ENCODE data around the gene ASIC2. TPM values are rescaled to one million over a fixed set of nuclear protein-coding genes. Genes with fewer than 3 reads are reported as not detected.

Gene ASIC2
- total and polyA plus RNA-seq, 9 of the 15 experiments (the other 6 are each of a cell fraction or from before 2014, with no cell fraction given), result not detected

DNA sequence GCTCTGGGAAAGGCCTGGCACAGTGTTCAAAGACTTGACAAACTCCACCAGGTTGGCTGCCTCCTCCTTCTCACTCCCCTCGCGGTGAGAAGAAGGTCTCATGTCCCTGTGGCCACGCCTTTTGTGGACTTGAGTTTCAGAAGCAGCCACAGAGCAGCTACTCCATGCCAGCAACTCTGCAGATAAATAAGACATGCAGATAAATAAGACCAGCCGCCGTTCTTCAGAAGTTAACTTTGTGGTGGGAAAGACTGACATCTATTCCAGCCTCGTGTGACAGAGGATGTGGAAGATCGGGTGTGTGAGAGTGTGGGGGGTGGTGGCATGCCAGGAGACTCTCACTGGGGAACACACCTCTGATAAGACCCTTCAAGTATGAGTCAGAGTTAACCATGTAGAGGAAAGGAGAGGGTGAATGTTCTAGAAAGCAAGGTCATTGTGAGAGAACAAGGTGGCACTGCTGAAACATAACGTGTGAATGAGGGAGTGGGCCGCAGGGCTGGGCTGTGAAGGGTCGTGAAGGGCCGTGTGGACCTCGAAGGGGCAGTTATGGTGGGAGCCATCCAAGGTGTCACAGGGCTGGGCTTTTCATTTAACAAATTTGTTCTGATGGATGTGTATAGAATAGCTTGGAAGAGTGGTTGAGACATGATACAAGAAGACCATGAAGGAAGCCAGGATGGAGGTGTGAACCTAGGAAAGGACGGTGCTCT lies 300.6 kb downstream of the ASIC2 start:
- H4K20me1 ChIP-seq (replicated peaks; ENCODE audit: control insufficient read depth, insufficient read depth, low read length), result no peaks in the 10 kb centered on the region
- peak overlapping the region; percentile 32 for H3K4me2 ChIP-seq (ENCODE audit: insufficient read depth, low read length)
- no peaks in the 10 kb centered on the region for H3K79me2 ChIP-seq (ENCODE audit: control insufficient read depth, insufficient read depth, low read length)
- H3K4me3 ChIP-seq, result no peak overlapping the region
- intact Hi-C loops (cut with micrococcal nuclease) (no loop called here), in situ Hi-C loops (cut with MboI) (no loop called here)
- peaks cover 5% of the 10 kb centered on the region; the same call in 1 of the 2 replicates for H3K9me3 ChIP-seq (replicated peaks; ENCODE audit: control insufficient read depth, insufficient read depth, low read depth, low read length)
- peak; percentile 44 to 62 (median 55) for DNase-seq (ENCODE audit: extremely low read depth in 1 of 4, low spot score in 3 of 4)
- H3K9ac ChIP-seq (ENCODE audit: insufficient read depth in 1 of 2, low read depth in 2 of 2, low read length in 2 of 2), result peak overlapping the region in 1 of 2 experiments; percentile 55; a peak in 1 of 4 replicates
- H3K27me3 ChIP-seq (ENCODE audit: control insufficient read depth in 2 of 2, insufficient read depth in 2 of 2, low read length in 2 of 2), result no peaks in the 10 kb centered on the region
- POLR2A ChIA-PET, result interaction anchor here (0.7 kb wide), 1 partner anchor 220 kb away, joined by 4 read pairs; no protein-coding TSS in a partner anchor
- H2AFZ ChIP-seq (ENCODE audit: low read depth, low read length), result peak overlapping the region; percentile 80
- CTCF ChIA-PET (ENCODE audit: low intra/inter-chr PET ratio), result interaction anchor here (0.5 kb wide), 1 partner anchor 19 kb away, joined by 4 read pairs; no protein-coding TSS in a partner anchor
- H3K36me3 ChIP-seq (ENCODE audit: control insufficient read depth, insufficient read depth, low read length), result no peaks in the 10 kb centered on the region
- peak; percentile 67 for ATAC-seq
- H3K4me1 ChIP-seq (replicated peaks in 1 of 2; ENCODE audit: control insufficient read depth in 2 of 2, insufficient read depth in 2 of 2, low read length in 2 of 2), result peaks cover 14 to 18% of the 10 kb centered on the region in 2 experiments; a peak in 4 of 5 replicates
- WGBS (ENCODE audit: insufficient coverage, low coverage, missing lambda C conversion rate), result 19% methylated on average over 13 of the region's 13 CpGs
- FAIRE-seq, result peak; percentile 82
- no peak overlapping the region; the same call in 2 of the 3 replicates for H3K27ac ChIP-seq (ENCODE audit: extremely low read depth, low read depth, low read length)
- BruUV-seq (replicated peaks), result no TSS peak
- no peaks in the 10 kb centered on the region for H3K9me1 ChIP-seq (ENCODE audit: control insufficient read depth, insufficient read depth, low read length)
- peak; percentile 64 for TF ChIP-seq SMARCA4 (IDR thresholded peaks at IDR 0.05)
- 0 out of 4 replicates have a peak, but pooled peaks of 1 of the 2 experiments have one; percentile 17 for TF ChIP-seq MNT (conservative IDR thresholded peaks at IDR 0.05)
- no peak for TF ChIP-seq MTA1 (IDR thresholded peaks at IDR 0.05; ENCODE audit: borderline replicate concordance)
- 0 out of 2 replicates have a peak, but pooled peaks have one; percentile 49 for TF ChIP-seq XRCC5 (IDR thresholded peaks at IDR 0.05; ENCODE audit: low read depth, low read length)
- TF ChIP-seq AFF1 (IDR thresholded peaks at IDR 0.05; ENCODE audit: low read depth in 1 of 2, partially characterized antibody in 2 of 2), result peak in 1 of 2 experiments; percentile 63
- TF ChIP-seq MBD2 (IDR thresholded peaks at IDR 0.05; ENCODE audit: borderline replicate concordance, low read depth), result no peak
- TF ChIP-seq ATF3 (IDR thresholded peaks at IDR 0.05), result peak; percentile 65
- TF ChIP-seq ATF3 (CRISPR knock-in tag; conservative IDR thresholded peaks at IDR 0.05), result no peak
- peak; percentile 53 for TF ChIP-seq DPF2 (IDR thresholded peaks at IDR 0.05)
- TF ChIP-seq SMARCB1 (IDR thresholded peaks at IDR 0.05; ENCODE audit: insufficient read length, low read depth), result no peak
- peak; percentile 41; the same call in 1 of the 2 replicates for TF ChIP-seq ARID1B (IDR thresholded peaks at IDR 0.05)
- no peak for TF ChIP-seq ETV6 (IDR thresholded peaks at IDR 0.05; ENCODE audit: borderline replicate concordance in 1 of 2, low read depth in 2 of 2, low read length in 1 of 2)
- no peak for TF ChIP-seq ETV6 (CRISPR knock-in tag; IDR thresholded peaks at IDR 0.05; ENCODE audit: borderline replicate concordance)
- peak; percentile 84 for TF ChIP-seq FOSL1 (tag; conservative IDR thresholded peaks at IDR 0.05)
- peak; percentile 38; the same call in 1 of the 2 replicates for TF ChIP-seq L3MBTL2 (IDR thresholded peaks at IDR 0.05)
